Stomach (tissue), 4 donors: ENCODE data around the gene IPP.

Experiments used
- EP300 ChIP-seq: sonication (generic); formaldehyde crosslinking; IDR thresholded peaks from one replicate; pipeline ENCODE4 v1.6.1; 2017; ENCODE audit warnings: antibody characterized with exemption
- POLR2A ChIP-seq, 4 donors: fragments of 450-650 bp; IDR thresholded peaks; one replicate each; pipeline ENCODE4 v1.6.1; 2016; ENCODE audit warnings: antibody characterized with exemption in 4 of 4, control low read depth in 2 of 4, mild to moderate bottlenecking in 1 of 4, moderate library complexity in 1 of 4
- POLR2AphosphoS5 ChIP-seq, 3 donors: sonication (generic); formaldehyde crosslinking; IDR thresholded peaks; one replicate each; pipeline ENCODE4 v1.6.1; 2016; ENCODE audit warnings: antibody characterized with exemption in 3 of 3
- TF ChIP-seq, protein P1 (sequence below), 7 experiments: fragments of 450-650 bp in 4 of 7; fragments of 200-600 bp in 3 of 7; sonication (generic) in 3 of 7; IDR thresholded peaks; one replicate each; pipeline ENCODE4 v1.5.1; 2016 to 2019; ENCODE audit warnings: antibody characterized with exemption in 7 of 7, control low read depth in 2 of 7, mild to moderate bottlenecking in 1 of 7

- TF ChIP-seq POLR2A (IDR thresholded peaks at IDR 0.05) (no peak), POLR2AphosphoS5 (IDR thresholded peaks at IDR 0.05) (no peak), EP300 (no peak)
- TF ChIP-seq, protein P1, sequence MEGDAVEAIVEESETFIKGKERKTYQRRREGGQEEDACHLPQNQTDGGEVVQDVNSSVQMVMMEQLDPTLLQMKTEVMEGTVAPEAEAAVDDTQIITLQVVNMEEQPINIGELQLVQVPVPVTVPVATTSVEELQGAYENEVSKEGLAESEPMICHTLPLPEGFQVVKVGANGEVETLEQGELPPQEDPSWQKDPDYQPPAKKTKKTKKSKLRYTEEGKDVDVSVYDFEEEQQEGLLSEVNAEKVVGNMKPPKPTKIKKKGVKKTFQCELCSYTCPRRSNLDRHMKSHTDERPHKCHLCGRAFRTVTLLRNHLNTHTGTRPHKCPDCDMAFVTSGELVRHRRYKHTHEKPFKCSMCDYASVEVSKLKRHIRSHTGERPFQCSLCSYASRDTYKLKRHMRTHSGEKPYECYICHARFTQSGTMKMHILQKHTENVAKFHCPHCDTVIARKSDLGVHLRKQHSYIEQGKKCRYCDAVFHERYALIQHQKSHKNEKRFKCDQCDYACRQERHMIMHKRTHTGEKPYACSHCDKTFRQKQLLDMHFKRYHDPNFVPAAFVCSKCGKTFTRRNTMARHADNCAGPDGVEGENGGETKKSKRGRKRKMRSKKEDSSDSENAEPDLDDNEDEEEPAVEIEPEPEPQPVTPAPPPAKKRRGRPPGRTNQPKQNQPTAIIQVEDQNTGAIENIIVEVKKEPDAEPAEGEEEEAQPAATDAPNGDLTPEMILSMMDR (IDR thresholded peaks at IDR 0.05) = no peak
These were observed 93.8 kb downstream of the IPP start for GRCh38 chr1:45656573-45657226.
